Stimulated activated naive CD8-positive, alpha-beta T cell treated with anti-CD3 and anti-CD28 coated beads, Interleukin-15, Interleukin-2, amounts not matched to agents 100 U/mL and 50 U/mL, for 24 hours (primary cell): ENCODE results near the gene CELF5.
A peak's percentile ranks its signal among the peaks of the same experiment; 100 is the strongest.

Source experiments
- ATAC-seq: fragments of 150-1000 bp; cut with Tn5 transposase; one replicate; pipeline ENCODE4 v1.10.0; 2021
- DNase-seq: peaks from one replicate; pipeline ENCODE4 v3.0.0; 2021

CELF5 gene

GRCh38 chr19:3224346-3225168 is at the start of gene CELF5:
Gene CELF5, plus strand, starts transcription at chr19:3224661. Its CDS starts 79 bp downstream, at chr19:3224740.
- peak; percentile 66 for ATAC-seq
- peak; percentile 74 for DNase-seq

GRCh38 chr19:3175781-3176714 is 48.4 kb upstream of the CELF5 start:
- DNase-seq (no peak), ATAC-seq (no peak)

GRCh38 chr19:3176715-3177501 is 47.6 kb upstream of the CELF5 start:
- DNase-seq (peak; percentile 79), ATAC-seq (peak; percentile 76)

GRCh38 chr19:3178377-3178972 is 46.0 kb upstream of the CELF5 start, which contains the start of gene S1PR4:
Gene S1PR4, plus strand, starts transcription at chr19:3178769. Its CDS starts 24 bp downstream, at chr19:3178793.
- ATAC-seq (peak; percentile 72), DNase-seq (peak; percentile 73)

- ATAC-seq (peak; percentile 9), DNase-seq (peak; percentile 49)
These were observed 45.3 kb upstream of the CELF5 start for GRCh38 chr19:3178973-3179738.

GRCh38 chr19:3179739-3180293 is 44.6 kb upstream of the CELF5 start:
- ATAC-seq (peak; percentile 24), DNase-seq (peak; percentile 61)

GRCh38 chr19:3183721-3184641 is 40.5 kb upstream of the CELF5 start:
- ATAC-seq (no peak), DNase-seq (no peak)

- DNase-seq (peak; percentile 70), ATAC-seq (peak; percentile 19)
These were observed 39.5 kb upstream of the CELF5 start for GRCh38 chr19:3184847-3185460.

- ATAC-seq = peak; percentile 91
- peak; percentile 96 for DNase-seq
These were observed 38.9 kb upstream of the CELF5 start, which contains the start of gene NCLN for GRCh38 chr19:3185461-3186159. Gene NCLN, plus strand, starts transcription at chr19:3185930. Its CDS starts 101 bp downstream, at chr19:3186031.

- ATAC-seq (peak; percentile 30), DNase-seq (no peak)
These were observed 38.2 kb upstream of the CELF5 start for GRCh38 chr19:3186160-3186688.

GRCh38 chr19:3186891-3187661 is 37.4 kb upstream of the CELF5 start:
- no peak for ATAC-seq
- DNase-seq = no peak

GRCh38 chr19:3187662-3188511 is 36.6 kb upstream of the CELF5 start:
- no peak for ATAC-seq
- DNase-seq = no peak

- ATAC-seq (no peak), DNase-seq (no peak)
These were observed 35.5 kb upstream of the CELF5 start for GRCh38 chr19:3188627-3189596.

- no peak for ATAC-seq
- no peak for DNase-seq
These were observed 34.6 kb upstream of the CELF5 start for GRCh38 chr19:3189702-3190469.
